AG08396 (cell line): ENCODE results near the gene ARHGAP15.
A peak's percentile ranks its signal among the peaks of the same experiment; 100 is the strongest.

Experiments used
- DNase-seq: peaks from one replicate; pipeline ENCODE4 v3.0.0; 2012; ENCODE audit warnings: low spot score, mixed read lengths

ARHGAP15 gene

GRCh38 chr2:143623909-143624260 is 494.7 kb downstream of the ARHGAP15 start:
- DNase-seq, result no peak

- no peak for DNase-seq
Observed at GRCh38 chr2:143629340-143629739, 500.1 kb downstream of the ARHGAP15 start.

GRCh38 chr2:143632751-143633374 is 503.6 kb downstream of the ARHGAP15 start:
- DNase-seq, result no peak

DNA sequence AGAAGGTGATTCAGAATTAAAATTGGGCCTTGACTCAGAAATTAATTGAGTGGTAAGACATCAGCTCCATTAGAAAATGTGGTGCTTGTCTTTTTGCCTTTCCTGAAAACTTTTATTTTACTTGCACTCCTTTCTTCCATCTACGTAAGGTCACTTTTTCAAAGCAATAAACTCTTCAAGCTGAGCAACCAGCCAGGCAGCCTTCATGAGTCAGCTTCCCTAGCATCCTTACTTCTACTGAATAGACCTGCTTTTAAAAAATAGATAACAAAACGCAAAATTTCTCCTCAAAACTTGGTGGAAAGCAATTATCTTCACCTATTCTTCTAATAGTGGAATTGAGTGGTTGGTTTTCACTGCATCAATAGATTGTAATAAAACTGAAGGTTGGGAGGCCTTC is 504.2 kb downstream of the ARHGAP15 start:
- no peak for DNase-seq

DNA sequence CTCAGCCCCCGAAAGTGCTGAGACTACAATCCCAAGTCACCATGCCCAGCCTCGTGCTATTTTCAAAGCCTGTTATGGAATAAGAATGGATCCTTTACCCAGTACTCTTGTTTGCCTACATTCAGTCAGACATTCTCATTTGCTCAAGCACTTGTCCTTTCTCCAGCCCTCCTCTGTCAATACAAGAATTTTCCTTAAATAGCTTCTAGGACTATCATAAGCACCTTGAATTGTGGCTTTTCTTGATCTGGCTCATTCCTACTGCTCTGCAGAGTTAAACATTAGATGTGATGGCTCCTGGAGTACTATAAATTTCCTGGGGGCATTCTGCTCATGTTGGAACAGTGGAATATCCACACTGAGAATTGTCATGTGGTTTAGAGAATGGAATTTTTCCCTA is 506.1 kb downstream of the ARHGAP15 start:
- no peak for DNase-seq

- DNase-seq, result no peak
Observed at GRCh38 chr2:143635936-143636335, 506.7 kb downstream of the ARHGAP15 start.

- no peak for DNase-seq
Observed at GRCh38 chr2:143640826-143641225, 511.6 kb downstream of the ARHGAP15 start.

- no peak for DNase-seq
Observed at GRCh38 chr2:143645921-143646645, 516.9 kb downstream of the ARHGAP15 start.

GRCh38 chr2:143649226-143649740 is 520.1 kb downstream of the ARHGAP15 start:
- DNase-seq, result no peak

DNA sequence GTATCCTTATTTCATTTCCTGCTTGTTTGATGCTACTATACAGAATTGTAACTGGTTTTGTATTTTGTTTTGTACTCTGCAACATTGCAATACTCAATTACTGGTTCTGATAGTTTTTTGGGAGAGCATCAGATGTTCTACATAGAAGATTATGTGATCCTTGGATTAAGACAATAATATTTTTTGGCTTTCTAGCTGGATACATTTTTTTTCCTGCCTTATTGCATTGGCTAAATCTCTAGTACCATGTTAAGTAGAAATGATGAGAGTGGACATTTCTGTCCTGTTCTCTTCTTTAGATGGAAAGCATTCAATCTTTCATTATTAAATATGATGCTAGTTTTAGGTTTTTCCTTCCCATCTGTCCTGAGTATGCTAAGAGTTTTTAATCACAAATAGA is 523.5 kb downstream of the ARHGAP15 start:
- DNase-seq, result no peak

- no peak for DNase-seq
Observed at GRCh38 chr2:143668234-143668633, 539.0 kb downstream of the ARHGAP15 start.

GRCh38 chr2:143674051-143674450 is 544.8 kb downstream of the ARHGAP15 start:
- DNase-seq, result no peak

GRCh38 chr2:143675021-143675420 is 545.8 kb downstream of the ARHGAP15 start:
- DNase-seq, result no peak

DNA sequence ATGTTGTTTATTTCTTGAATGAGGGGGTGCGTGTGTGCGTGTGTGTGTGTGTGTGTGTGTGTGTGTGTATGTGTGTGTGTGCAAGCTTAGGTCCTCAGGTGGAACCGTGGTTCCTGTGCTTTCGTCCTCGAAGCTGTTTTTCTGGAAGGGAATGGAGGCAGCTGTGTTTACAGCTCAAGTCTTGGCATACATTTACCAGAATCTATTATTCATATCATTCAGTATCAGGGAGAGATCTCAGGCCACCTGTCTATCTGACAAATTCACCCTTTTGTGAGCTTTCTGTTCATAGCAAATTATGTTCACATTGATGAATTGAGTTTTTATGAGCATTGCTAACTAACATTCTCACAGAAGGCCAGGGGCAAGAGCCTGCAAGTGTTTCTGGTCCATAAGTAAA is 550.4 kb downstream of the ARHGAP15 start:
- no peak for DNase-seq

GRCh38 chr2:143680885-143681405 is 551.7 kb downstream of the ARHGAP15 start:
- no peak for DNase-seq

GRCh38 chr2:143682436-143683055 is 553.3 kb downstream of the ARHGAP15 start:
- no peak for DNase-seq

GRCh38 chr2:143683977-143684376 is 554.8 kb downstream of the ARHGAP15 start:
- DNase-seq, result no peak

DNA sequence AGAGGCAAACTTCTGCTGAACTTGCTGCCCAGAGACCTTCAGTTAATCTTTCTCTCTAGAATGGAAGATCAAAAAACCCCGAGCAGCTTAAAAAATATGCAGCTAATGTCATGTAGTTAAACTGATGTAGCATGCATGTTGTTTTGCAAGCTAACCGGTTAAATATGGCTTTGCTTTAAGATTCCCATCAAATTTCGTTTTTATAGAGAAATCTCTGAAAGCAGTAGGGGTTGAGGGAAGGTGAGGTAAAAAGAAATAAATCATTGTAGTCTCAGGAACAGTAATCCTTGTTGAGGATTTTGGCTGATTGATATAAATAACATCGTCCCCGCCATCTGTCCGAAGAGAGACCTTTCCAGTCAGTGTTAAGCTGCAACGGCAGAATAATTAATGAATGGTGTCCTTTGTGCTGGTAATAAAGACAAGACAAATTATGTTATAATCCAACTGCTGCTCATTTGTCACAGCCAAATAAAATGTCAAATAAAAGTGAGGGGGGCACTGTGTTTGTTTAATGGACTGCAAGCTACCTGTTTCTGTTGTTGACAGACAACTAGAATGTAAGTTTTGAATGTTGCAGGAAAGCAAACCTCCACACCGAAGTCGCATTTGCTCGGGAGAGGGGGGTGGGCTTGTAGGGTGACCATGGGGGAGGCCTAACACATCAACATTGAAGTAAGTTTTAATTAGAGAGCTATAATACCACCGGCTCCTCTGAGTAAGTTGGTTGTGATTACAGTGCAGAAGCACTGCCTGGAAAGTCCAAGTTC is 555.5 kb downstream of the ARHGAP15 start:
- DNase-seq, result no peak

DNA sequence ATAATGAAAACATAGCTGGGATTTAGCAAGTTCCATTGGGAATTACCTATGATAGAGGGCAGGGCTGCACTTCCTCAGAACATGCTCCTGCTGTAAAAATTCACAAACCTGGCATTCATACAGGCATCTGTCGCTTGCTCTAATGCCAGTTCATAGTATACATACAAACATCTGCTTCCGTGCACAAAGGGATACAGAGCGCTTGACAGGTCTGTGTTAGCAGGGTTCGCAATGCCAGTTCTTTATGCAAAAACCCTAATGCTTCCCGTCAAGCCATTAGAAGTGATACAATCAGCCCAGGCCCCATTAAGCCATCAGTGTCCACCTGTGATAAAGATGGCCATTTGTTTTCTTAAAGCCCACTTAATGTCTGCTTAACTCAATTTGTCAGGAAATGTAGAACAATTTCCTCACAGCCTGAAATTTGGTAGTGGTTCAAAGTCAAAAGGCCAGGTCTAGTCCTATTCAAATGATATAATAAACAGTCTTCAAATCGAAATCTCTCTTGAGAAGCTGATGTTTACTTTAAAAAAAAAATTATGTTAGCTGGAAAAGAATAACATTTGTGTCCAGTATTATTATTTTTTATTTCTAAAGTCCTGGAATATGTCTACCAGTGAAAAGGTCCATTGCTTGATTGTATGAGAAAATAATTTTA is 556.3 kb downstream of the ARHGAP15 start:
- no peak for DNase-seq

- peak; percentile 23 for DNase-seq
Observed at GRCh38 chr2:143686585-143687164, 557.5 kb downstream of the ARHGAP15 start.

DNA sequence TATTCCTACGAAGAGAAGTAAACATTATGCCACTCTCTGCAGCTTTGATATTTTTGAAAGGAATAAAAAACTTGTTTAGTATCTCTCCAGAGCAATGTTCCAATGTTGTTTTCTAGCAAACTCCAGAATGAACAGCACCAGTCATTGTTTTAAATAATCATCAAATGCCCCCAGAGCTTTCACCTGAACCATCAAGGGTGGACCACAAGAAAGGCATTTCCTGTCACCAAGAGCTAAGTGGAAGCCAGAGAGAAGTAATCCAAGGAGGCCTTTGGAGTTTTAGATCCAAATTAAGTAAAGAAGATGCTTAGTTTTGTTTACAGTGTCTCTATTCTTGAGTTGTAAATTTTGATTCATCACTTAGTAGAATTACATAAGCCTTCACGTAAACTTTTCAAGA is 559.0 kb downstream of the ARHGAP15 start:
- DNase-seq, result no peak
